DMS53 treated with DMSO at 0.1 percent for 48 hours (cell line): ENCODE data around the gene SLC7A5.
A peak's percentile ranks its signal among the peaks of the same experiment; 100 is the strongest.
"Not testable (repeated sequence)": the region's sequence is repeated elsewhere in the genome, so short reads cannot be mapped to it uniquely, and the experiment has no call there.

Source experiments
- DNase-seq: peaks from one replicate; lab custom pipeline; 2025; ENCODE audit not compliant: unreplicated experiment; lab: John Stamatoyannopoulos, UW

Gene SLC7A5

DNA sequence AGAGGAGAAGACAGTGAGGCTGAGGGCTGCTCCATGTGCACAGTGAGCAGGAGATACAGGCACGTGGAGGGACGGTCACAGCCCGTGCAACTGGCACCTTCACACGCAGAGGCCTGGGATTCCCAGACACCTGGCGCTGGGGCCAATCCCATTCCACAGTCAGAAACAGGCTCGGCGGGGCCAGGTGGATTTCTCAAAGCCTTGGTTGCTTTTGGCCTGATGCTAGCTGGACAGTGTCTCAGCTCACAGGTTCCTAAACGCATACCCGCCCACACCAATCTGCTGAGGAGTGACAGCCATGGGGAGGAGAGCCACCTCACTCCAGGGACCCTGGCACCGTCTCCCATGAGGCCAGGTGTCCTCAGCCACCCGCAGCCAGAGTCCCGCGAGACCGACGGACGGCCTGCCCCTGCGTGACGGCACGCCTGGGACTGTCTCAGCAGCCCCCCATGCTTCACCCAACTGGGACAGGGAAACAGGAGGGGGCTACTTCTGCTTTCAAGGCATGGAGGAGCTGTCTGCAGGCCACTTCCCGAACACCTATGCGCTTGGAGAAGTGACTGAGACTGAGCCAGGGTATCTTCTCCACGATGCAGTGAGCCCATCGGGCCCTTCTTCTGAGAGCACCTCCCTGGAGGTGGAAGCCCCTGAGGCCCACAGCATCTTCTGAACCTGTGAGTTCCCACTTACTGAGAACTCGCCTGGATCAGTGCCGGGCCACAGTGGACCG is 6.5 kb downstream of the SLC7A5 start:
- DNase-seq, result peak; percentile 8

DNA sequence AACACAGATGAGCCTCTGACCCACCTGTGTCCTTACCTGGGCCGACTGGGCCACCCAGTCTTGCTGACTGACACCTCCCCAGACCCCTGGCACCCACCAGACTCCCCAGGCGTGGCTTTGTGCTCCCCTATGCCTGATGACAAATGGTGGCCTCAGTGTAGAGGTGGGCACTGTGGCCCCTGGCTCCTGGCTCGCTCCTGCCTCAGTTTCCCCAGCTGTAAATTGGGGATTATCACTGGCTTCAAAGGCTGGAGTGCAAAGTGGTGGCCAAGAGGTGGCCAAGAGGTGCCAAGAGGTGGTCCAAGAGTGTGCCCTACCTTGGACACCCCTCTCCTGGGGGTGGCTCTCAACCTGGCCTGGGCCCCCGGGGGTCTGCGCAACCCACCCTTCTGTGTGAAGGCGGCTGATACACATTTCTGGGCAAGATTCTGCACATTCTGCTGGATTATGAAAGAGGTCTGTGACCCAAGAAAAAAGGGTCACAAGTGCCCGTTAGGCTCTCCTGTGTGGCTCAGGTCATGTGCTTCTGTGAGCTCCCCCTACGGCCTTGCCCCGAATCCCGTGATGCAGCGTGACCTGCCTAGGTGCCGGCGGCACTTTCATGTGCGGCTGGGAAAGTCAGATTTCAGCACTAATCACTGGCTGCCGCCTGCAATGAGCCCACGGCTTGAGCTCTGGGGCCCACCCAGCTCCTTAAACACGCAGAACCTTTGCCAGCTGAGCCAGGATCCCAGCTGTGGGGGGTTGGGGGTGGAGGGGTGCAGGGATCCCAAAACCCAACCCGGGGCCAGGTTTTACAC is 7.8 kb downstream of the SLC7A5 start:
- not testable (repeated sequence) for DNase-seq

DNA sequence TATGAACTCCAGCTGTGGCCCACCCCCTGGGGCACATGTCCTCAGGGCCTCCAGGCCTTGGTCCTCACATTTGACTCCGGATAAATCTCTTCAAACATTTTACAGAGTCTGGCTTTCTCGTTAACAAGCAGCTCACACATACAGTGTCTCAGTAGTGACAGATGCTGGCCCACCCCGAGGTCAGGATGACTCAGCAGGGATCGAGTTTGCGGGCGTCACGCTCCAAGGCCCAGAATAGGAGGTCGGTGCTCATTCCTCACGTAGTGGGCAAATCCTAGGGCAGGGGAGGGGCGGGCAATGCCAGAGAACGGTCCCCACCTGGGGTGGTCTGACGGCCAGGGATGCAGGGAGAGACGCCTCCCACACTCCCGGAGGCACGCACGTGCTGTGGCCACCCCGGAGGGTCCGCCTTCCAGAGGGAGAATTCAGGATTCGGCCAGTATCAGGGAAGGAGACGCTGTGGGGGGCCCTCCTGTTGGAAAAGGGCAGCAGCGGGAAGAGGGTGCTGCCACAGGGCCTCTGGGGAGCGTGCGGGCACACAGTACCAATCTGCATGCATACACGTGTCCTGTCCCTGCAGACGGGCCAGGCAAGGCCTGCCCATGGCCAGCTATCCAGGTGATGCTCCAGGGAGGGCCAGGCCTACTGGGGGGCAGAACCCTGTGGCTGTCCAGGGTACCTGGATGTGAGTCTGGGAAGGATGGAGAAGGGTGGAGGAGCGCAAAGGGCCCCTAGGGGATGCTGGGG is 8.6 kb downstream of the SLC7A5 start:
- peak; percentile 2 for DNase-seq

DNA sequence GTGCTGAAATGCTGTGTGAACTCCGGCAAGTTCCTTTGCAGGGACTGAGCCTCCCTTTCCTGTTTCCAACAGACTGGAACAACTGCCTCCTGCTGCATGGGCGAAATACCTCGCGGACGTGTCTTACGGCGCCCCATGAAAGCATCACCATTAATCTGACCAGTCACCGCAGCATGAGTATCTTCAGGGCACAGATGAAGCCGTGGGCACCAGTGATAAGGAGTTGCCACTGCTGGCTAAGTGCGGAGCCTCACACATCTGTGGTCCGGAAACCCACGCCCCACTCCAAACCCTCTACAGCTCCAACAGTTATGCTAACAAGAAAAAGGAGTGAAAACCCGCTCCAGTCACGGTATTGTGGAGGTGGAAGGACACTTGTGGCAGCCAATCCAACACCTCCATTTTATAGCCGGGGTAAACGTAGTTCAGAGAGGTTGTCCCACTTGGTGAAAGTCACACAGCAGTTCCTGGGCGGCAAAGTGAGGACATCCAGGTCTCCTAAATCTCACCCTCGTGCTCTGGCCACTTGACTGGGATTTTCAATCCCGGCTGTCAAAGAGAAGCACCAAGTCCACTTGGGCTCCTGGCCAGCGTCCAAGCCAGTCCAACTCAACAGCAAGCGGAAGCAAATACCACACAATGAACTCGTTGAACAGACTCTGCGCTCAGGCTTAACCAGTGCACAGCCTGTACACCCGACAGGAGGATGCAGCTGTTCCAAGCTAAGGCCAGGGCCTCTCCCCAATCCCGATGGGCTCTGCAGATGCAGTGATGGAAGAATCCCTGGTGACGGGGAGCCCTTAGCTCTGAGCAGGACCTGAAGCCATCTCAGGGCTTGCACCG is 10.9 kb downstream of the SLC7A5 start:
- not testable (repeated sequence) for DNase-seq

DNA sequence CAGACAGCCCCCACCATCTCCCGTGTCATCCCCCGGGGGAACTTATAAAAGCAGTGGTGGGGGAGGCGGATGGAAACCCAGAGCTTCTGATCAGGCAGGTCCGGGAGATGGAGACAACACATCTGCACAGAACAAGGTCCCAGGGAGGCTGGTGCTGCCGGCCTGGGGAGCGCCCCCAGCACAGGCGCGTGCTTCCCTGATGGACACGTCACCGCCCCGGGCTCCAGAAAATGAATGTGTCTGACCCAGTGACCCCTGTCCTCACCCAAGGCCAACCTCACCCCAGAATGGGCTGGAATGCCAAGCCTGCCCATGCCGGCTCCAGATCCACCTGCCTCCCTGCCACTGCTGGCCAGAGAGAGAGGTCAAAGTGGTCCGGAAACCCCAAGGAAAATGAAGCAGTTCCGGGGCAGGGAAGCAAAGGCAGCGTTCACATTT is 12.5 kb downstream of the SLC7A5 start:
- no peak for DNase-seq

DNA sequence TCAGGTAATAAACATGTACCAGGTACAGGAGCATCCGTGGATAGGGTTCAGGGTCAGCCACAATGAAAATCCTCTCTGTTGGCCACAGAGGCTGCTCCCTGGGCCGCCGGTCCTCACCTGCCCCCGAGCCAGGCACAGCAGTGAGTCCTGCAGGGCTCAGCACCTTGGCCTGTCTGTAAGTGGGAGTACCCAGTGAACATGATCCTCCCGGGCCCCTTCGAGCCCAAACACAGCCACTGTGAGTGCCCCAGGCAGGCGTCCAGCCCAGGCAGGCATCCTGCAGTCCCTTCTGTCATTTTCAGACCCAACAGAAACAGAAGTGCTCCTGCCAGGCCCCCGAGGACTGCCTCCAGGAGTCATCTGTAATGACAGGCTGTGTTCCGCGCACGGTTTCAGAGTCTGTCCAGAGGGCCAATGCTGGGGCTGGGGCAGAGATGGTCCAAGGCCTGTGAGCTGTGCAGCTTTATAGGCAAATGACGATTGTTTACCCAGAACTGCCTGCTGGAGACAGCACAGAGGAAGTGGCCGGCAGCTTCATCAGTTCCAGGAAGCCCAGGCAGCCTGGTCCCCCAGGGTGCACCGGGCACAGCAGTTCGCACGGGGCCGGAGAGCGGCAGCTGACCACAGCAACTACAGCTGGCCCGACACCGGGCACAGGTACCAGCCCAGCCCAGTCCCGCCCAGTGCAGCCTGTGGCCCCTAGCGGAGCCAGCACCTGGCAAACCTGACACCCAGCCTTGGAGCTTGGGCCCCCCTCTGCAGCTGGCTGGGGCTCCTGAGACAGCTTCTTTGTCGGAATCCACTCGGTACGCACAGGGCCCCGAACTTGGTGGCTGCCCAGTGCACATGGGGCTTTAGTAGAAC is 13.2 kb downstream of the SLC7A5 start:
- DNase-seq, result peak; percentile 38

DNA sequence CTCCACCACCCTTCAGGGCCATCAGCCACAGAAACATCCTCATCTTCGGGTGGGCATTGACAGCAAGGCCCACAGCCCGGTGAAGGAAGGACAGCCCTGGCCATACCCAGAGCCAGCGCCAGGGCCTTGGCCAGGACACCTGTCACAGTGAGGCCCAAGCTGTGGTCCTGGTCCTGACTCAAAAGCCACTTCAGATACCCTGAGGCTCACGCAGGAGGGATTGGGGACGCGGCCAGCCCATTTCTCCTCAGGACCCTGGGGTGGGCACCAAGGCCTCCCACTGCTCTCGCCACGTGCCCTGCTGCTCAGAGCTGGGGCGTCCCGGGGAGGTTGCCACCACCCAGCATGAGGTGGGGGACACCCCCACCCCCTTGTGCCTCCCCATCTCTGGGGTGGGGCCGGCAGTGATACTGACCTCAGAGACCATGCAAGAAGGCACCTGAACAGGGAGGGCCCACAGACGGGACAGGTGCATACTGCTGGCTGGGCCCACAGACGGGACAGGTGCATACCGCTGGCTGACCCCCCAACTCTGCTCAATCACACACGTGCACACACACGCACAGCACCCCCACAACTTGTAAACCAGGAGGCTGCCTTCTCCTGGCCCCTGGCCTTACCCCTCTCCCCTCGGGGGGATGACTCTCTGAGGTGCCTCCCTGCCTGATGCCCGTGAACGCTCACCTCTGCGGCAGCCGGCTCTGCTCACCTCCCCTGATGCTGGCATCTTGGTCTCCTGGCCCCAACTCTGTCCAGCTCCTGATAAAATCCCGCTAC is 14.2 kb downstream of the SLC7A5 start:
- DNase-seq, result no peak

DNA sequence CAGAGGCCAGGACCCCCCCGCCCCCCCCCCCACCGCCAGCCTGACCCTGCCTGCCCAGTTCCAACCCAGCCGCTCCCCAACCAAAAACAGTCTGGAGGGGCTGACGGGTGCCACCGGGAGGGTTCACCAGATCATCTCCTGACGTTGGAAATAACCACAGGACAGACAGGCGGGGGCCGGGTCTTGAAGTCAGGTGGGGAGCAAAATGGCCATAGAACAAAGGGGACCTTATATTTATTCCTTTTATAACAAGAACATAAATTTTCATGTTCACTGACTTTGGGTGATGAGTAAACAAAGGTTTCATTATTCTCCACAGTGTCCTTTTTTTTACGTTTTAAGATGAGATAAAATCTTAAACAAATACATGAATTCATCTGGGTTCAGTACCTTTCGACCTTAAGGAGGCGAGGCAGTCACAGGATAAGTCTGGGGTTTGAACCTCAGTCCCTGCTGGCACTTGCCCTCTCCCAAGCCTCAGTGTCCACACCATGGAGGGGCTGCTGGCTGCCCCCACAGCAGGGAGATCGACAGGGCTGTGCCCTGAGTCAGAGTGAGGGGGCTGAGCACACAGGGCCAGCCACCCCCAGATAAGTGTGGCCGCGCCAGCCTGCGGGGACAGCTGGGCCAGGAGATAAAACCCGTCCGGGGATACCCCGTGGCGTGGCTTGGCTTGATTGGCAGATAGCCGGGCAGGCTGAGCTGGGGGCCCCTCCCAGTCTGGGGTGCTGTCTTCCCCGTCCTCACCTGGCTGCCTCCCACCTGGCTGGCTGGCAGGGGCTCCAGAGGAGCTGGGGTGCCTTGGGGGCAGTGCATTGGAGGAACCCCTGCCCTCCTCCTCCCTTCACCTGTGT is 15.0 kb downstream of the SLC7A5 start:
- DNase-seq, result no peak

DNA sequence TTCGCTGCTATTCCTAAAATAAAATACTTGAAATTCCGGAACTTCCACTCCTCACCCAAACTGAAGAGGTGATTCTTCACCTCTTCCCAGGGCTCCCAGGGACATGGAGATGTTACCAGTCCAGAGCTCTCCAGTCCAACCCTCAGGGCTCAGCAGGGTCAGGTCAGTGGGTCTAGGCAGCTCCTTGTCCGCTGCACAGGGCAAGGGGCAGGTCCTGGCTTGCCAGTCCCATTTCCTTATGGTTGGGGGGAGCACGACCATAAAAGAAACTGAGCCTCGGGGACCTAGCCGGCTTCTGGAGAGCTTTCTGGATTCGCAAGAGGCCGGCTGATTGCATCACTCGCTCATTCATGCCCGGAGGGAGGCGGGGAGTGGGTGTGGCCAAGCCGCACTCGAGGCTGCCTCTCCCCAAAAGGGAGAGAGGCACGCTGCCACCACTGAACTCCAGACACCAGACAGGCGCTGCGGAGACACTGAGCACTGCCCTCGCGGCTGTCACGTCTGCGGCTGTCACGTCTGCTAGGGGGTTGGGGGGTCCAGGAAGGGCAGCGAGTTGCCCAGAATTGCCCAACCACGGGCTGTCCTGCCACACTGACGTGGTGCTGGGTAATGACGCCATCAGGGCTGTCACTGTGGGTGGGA is 15.8 kb downstream of the SLC7A5 start:
- peak; percentile 62 for DNase-seq

DNA sequence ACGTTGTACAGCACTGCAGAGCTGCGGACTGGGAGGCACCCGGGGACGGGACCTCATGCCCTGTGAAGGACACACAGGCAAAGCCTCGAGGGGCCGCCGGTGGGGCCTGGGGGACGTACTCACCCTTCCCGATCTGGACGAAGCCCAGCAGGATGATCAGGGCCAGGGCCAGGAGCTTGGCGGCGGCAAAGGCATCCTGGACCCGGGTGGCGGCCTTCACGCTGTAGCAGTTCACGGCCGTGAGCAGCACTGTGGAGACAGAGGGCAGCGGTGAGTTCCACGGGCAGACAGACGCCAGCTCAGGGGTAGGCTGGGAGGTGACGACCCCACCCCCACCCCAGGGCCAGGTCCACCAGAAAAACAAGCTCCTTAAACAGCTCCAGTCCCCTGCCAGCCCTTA is 17.7 kb downstream of the SLC7A5 start:
- DNase-seq, result no peak

DNA sequence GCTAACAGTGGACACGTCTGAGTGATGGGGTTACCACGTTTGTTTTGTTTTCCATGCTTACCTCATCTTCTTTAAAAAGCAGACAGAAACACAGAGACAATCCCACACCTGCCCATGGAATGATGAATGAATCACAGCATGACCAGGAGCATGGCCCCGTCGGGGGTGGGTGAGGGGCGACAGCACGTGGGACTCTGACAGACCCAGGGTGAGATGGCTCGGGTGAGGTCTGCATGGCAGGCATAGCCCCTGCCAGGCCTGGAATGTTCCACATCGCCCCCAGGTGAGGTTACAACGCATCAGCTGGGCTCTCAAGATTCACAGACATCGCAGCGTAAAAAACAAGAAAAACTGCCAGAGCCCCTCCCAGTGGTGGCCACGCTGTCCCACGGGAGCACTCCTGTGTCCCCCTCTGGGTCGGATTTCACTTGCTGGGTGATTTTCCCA is 18.1 kb downstream of the SLC7A5 start:
- no peak for DNase-seq

DNA sequence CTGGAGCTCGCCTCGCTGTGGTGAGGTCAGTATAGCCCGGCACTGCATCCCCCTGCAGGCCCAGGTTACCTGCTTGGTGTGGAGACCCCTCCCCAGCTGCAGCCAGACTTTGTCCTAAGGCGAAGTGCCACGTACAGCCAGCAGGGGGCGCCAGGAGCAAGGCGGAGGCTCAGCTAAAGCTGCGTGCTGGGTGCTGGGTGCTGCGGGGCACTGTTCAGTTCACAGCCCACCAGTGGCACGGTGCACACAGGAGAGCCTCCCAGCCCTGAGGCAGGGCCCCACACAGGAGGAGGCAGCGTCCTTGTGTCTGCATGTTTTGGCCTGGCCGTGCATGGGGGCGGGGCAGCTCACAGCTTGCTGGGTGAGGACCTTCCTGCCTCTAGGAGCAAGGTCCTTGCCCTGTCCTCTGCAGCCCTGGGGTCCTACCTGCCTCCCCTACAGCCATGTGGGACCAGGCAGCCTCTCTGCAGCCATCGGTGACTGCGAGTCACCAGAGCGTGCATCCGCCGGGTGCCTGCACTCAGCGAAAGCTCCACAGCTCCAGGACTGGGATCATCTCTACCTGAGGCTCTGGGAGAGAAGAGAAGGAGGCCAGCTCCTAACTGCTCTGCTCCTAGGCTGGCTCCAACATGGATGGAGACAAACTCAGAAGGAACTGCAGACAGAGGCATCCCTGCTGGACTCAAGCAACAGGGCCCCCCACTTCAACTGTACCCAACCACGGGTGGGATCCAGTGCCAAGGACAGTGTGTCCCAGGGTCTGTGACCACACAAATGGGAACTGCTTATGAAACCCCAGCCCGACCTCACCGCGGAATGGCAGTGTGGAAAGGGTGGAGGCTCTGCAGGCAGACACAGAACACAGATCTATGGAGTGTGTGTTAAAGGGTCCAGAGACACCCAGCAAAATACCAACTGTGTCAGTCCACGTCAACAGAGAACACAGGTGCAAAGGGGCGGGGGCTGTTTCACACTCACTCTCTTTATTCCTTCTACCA is 19.0 kb downstream of the SLC7A5 start:
- DNase-seq, result peak; percentile 4

DNA sequence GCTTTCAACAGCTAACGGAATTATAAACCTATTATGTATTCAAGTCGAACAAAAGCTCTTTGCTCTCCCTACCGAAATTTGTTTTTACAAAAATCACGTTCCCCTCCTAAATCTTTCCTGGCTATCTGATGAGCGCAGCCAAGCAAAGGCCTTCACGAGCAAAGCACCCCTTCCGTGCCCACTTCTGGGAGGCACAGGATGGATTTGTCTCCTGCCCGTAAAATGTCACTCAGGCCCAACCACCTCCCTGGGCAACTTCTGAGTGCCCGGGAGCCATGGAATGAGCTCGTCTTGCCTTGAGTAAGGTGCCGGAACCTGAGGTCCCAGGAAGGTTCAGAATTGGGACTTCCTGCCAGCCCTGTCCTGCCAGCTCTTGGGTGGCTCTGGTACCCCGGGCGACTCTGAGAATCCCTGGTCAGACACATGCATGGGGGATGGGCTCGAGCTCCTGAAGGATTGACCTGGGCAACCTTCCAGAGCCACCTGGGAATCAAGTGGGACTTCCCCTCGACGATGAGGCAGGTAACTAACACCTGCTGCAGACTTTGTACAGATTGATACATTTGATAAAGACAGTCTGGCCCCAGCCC is 19.8 kb downstream of the SLC7A5 start:
- no peak for DNase-seq

DNA sequence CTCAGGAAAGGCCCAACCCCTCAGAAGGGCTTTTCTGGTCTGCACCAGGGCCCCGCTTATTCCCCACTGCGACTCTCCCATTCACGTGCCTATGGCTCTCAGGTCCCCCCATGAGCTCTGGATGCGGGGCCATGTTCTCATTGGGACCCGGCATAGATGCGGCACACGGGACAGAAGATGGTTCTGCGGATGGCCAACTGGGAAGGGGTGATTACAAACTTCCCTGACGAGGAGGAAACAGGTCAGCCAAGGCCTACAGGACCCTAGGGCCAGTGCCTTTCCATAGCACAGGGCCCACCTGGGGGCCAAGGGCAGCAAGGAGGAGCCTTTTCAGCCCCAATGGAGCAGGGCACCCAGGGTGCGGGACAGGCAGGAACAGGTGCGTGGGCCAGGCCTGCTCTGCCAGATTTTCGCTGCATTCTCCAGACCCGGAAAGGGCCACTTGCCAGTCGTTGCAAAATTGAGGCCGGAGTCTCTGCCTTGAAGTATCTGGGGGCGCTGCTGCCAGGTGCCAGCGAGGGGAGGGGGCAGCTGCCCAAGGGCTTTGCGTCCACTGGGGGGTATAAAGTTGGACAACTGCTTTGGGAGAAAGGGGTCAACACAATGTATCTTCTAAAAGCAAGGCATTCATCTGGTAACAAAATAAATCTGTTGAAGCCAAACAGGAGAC is 20.5 kb downstream of the SLC7A5 start:
- DNase-seq, result no peak
